Transverse colon (tissue), 4 donors: ENCODE measurements around the gene KIAA1217.

Experiments
- EP300 ChIP-seq: sonication (generic); formaldehyde crosslinking; IDR thresholded peaks from one replicate; pipeline ENCODE4 v1.6.1; 2017; ENCODE audit warnings: antibody characterized with exemption, low read depth
- POLR2A ChIP-seq: fragments of 450-650 bp; IDR thresholded peaks from one replicate; pipeline ENCODE4 v1.6.1; 2016; ENCODE audit warnings: antibody characterized with exemption, mild to moderate bottlenecking, moderate library complexity
- POLR2AphosphoS5 ChIP-seq, 3 donors: sonication (generic); formaldehyde crosslinking; IDR thresholded peaks; one replicate each; pipeline ENCODE4 v1.6.1; 2016; ENCODE audit warnings: antibody characterized with exemption in 3 of 3
- TF ChIP-seq, protein P1 (sequence below), 5 experiments: fragments of 200-600 bp in 3 of 5; fragments of 450-650 bp in 2 of 5; sonication (generic) in 3 of 5; IDR thresholded peaks; 1 replicate in 2 of 5; 2 replicates in 3 of 5; pipeline ENCODE4 v1.5.1; 2016 to 2017; ENCODE audit warnings: antibody characterized with exemption in 5 of 5, inconsistent platforms in 3 of 5, mild to moderate bottlenecking in 2 of 5, moderate library complexity in 1 of 5

DNA sequence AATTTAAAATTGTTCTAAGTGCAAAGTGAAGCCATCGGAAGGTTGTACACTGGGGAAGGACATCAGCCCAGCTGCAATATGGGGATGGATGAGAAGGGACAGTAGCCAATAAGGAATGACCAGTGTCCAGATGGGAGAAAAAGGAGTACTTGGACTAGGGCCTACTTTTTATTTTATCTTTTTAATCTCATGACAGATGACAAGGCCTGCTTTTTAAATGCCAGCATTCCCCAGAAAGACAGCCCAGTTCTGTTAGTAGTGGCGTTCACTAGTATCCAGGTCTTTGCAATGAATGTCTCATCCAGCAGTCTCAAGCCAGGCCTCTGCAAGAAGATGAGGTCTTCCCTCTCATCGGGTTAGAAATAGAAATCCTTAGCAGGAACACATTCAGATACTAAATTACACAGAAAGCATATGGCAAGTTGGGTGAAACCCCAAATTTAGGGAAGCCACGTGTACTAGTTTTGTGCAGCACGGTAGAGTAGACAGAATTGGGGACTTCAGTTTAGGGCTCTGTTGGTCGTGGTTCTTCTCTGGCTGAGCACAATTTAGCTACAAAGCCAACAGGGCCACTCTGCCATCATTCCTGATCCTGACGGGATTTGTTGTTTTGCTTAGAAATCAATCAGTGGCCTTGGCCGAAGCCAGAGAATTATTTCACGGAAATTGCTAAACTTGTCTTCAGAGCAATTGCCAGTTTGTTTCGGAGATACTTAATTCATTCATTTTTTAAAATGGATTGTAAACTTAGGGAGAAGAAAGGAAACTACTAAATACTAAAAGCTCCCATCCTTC lies 286.9 kb downstream of the KIAA1217 start:
- TF ChIP-seq, protein P1, sequence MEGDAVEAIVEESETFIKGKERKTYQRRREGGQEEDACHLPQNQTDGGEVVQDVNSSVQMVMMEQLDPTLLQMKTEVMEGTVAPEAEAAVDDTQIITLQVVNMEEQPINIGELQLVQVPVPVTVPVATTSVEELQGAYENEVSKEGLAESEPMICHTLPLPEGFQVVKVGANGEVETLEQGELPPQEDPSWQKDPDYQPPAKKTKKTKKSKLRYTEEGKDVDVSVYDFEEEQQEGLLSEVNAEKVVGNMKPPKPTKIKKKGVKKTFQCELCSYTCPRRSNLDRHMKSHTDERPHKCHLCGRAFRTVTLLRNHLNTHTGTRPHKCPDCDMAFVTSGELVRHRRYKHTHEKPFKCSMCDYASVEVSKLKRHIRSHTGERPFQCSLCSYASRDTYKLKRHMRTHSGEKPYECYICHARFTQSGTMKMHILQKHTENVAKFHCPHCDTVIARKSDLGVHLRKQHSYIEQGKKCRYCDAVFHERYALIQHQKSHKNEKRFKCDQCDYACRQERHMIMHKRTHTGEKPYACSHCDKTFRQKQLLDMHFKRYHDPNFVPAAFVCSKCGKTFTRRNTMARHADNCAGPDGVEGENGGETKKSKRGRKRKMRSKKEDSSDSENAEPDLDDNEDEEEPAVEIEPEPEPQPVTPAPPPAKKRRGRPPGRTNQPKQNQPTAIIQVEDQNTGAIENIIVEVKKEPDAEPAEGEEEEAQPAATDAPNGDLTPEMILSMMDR (IDR thresholded peaks at IDR 0.05): no peak
- no peak for TF ChIP-seq EP300
- no peak for TF ChIP-seq POLR2A
- TF ChIP-seq POLR2AphosphoS5 (IDR thresholded peaks at IDR 0.05): no peak
